RWPE2 (cell line): ENCODE data around the gene PTPRK.

Source experiments
- ATAC-seq: fragments of 200-7000 bp; cut with Tn5 transposase; 3 replicates; pipeline ENCODE4 v1.9.1; 2021; ENCODE audit warnings: low read depth
- DNase-seq: peaks from one replicate; pipeline ENCODE4 v3.0.0-alpha.2; 2020; ENCODE audit warnings: low spot score
- H3K27ac ChIP-seq: fragments of 450-650 bp; 2 replicates; pipeline ENCODE4 v1.5.1; 2017; ENCODE audit warnings: mild to moderate bottlenecking; ENCODE audit not compliant: poor library complexity, severe bottlenecking
- H3K27me3 ChIP-seq: fragments of 250-450 bp; sonication (Bioruptor Pico); 2 replicates; pipeline ENCODE4 v1.5.1; 2021; ENCODE audit warnings: mild to moderate bottlenecking, moderate library complexity; ENCODE audit not compliant: insufficient read depth, poor library complexity, severe bottlenecking
- H3K36me3 ChIP-seq: fragments of 250-450 bp; sonication (Bioruptor Pico); 2 replicates; pipeline ENCODE4 v1.5.1; 2020; ENCODE audit warnings: low read depth, mild to moderate bottlenecking, moderate library complexity
- H3K4me1 ChIP-seq: fragments of 250-450 bp; sonication (Bioruptor Pico); 2 replicates; pipeline ENCODE4 v1.5.1; 2021; ENCODE audit warnings: mild to moderate bottlenecking, moderate library complexity; ENCODE audit not compliant: insufficient read depth, poor library complexity, severe bottlenecking
- H3K4me3 ChIP-seq: fragments of 250-450 bp; sonication (Bioruptor Pico); 2 replicates; pipeline ENCODE4 v1.5.1; 2021; ENCODE audit warnings: mild to moderate bottlenecking, moderate library complexity; ENCODE audit not compliant: severe bottlenecking
- H3K9me3 ChIP-seq: fragments of 250-450 bp; sonication (Bioruptor Pico); 2 replicates; pipeline ENCODE4 v1.5.1; 2021; ENCODE audit warnings: mild to moderate bottlenecking, moderate library complexity; ENCODE audit not compliant: severe bottlenecking
- TF ChIP-seq, protein P1 (sequence below): fragments of 450-650 bp; IDR thresholded peaks from one replicate; pipeline ENCODE4 v1.5.1; 2017; ENCODE audit warnings: mild to moderate bottlenecking, moderate library complexity; ENCODE audit not compliant: poor library complexity, severe bottlenecking

PTPRK gene

DNA sequence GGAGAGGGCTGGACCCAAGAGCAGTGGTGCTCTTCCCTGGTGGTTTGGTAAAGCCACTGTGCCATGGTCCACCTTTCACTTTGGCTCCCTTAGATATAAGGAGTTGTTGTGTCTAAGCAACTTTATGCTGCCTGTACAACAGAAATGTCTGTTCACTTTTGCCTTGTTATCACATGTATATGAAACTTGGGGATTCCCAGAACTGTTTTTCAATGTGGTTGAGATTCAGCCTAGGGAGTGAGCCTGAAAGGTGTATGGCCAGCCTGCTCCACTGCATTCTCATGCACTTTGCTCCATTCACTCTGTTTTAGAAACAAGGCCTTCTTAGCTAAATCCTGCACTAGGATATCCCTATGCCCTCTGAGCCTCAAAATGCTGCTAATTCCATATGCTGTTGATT, 385.1 kb downstream of the PTPRK start:
- peaks cover 25% of the 10 kb centered on the region for H3K4me1 ChIP-seq
- H3K36me3 ChIP-seq = no peaks in the 10 kb centered on the region
- peak overlapping the region; percentile 41 for H3K27ac ChIP-seq
- no peak for DNase-seq
- no peak overlapping the region for H3K4me3 ChIP-seq
- TF ChIP-seq, protein P1, sequence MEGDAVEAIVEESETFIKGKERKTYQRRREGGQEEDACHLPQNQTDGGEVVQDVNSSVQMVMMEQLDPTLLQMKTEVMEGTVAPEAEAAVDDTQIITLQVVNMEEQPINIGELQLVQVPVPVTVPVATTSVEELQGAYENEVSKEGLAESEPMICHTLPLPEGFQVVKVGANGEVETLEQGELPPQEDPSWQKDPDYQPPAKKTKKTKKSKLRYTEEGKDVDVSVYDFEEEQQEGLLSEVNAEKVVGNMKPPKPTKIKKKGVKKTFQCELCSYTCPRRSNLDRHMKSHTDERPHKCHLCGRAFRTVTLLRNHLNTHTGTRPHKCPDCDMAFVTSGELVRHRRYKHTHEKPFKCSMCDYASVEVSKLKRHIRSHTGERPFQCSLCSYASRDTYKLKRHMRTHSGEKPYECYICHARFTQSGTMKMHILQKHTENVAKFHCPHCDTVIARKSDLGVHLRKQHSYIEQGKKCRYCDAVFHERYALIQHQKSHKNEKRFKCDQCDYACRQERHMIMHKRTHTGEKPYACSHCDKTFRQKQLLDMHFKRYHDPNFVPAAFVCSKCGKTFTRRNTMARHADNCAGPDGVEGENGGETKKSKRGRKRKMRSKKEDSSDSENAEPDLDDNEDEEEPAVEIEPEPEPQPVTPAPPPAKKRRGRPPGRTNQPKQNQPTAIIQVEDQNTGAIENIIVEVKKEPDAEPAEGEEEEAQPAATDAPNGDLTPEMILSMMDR = no peak
- no peaks in the 10 kb centered on the region for H3K27me3 ChIP-seq
- no peaks in the 10 kb centered on the region for H3K9me3 ChIP-seq
- no peak; the same call in 1 of the 3 replicates for ATAC-seq

DNA sequence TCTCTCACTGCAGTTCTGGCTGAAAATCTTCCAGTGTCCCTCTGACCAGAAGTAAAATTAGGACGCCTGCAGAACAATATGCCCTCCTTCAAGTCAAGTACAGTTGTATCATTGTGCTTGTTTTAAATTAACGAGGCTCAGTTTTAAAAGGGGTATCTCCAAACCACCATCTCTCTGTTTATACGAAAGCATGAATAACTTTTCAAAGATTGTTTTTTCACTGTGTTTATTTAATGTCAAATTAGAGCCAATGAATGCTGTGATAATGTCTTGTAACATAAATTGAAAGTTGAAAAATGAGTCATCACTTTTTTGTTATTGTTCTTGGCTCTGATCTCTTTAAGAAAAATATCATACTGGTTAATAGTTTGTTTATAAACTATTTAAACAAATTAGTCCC, 388.8 kb downstream of the PTPRK start:
- no peaks in the 10 kb centered on the region for H3K27me3 ChIP-seq
- peaks cover 15% of the 10 kb centered on the region for H3K4me1 ChIP-seq
- no peak overlapping the region for H3K27ac ChIP-seq
- ATAC-seq (no peak), DNase-seq (no peak)
- no peaks in the 10 kb centered on the region for H3K36me3 ChIP-seq
- TF ChIP-seq, protein P1 = no peak
- H3K9me3 ChIP-seq = no peaks in the 10 kb centered on the region
- no peak overlapping the region for H3K4me3 ChIP-seq

DNA sequence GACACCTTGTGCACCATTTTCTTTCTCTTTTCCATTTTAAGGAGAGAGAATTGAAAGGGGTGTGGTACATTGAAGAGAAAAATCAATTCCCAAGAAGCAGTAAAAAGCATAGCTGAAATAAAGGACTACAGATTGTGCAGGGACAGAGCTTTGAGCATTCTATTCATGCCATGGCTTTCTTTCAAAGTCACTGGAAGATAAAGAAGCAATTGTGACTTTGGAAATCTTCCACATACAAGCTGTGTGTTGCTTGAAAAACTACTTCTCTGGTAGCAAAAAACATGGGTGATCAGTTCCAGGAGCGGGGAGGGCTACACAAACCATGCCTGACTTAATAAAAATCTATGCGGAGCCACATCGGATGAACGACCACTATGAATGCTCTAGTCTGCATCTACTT, 389.4 kb downstream of the PTPRK start:
- Histone ChIP-seq H3K4me1 (peaks cover 15% of the 10 kb centered on the region), H3K9me3 (no peaks in the 10 kb centered on the region), H3K27me3 (no peaks in the 10 kb centered on the region), H3K4me3 (no peak overlapping the region), H3K36me3 (no peaks in the 10 kb centered on the region), H3K27ac (no peak overlapping the region)
- DNase-seq (no peak), ATAC-seq (no peak)
- TF ChIP-seq, protein P1 = no peak

DNA sequence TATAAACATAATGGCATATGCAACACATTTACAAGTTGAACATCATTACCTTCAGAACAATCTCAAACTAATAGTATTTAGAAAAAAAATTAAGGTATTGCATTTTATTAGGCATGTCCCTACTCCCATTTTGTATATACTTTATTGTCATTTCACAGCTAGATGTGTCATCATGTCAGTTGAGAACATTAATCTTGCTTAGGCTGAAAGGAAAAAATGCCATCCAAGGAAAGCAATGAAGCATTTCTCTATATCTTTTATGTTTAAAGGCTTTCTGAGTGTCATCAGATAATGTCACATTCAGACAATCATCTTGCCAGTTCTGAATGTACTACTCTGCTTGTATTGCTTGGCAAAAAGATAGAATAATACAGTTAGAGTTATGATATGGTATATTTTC, 390.7 kb downstream of the PTPRK start:
- H3K4me1 ChIP-seq = peaks cover 7% of the 10 kb centered on the region
- H3K27me3 ChIP-seq = no peaks in the 10 kb centered on the region
- no peaks in the 10 kb centered on the region for H3K36me3 ChIP-seq
- TF ChIP-seq, protein P1 = no peak
- H3K4me3 ChIP-seq = no peak overlapping the region
- DNase-seq (no peak), ATAC-seq (no peak)
- no peaks in the 10 kb centered on the region for H3K9me3 ChIP-seq
- no peak overlapping the region for H3K27ac ChIP-seq

DNA sequence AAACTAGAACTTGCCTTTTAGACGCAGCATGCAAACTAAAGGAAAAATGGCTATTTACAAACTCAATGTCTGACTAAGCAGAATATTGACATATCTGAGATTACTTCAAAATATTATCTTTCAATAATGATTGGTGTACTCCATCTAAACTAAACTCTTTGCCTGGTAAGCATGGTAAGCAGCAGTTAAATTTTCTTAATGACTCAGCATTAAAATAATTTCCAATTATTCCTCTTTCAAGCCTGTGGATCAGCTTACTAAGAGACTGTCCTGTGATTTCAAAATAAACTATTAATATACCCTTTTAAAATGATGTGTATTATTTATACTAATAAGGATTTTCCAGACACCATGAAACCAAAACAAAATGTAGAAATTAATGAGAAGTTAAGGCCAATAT, 392.7 kb downstream of the PTPRK start:
- no peaks in the 10 kb centered on the region for H3K9me3 ChIP-seq
- no peak overlapping the region for H3K27ac ChIP-seq
- H3K4me3 ChIP-seq = no peak overlapping the region
- no peak for ATAC-seq
- H3K4me1 ChIP-seq = peaks cover 4% of the 10 kb centered on the region
- H3K27me3 ChIP-seq = no peaks in the 10 kb centered on the region
- TF ChIP-seq, protein P1 = no peak
- DNase-seq = no peak
- H3K36me3 ChIP-seq = no peaks in the 10 kb centered on the region
